ENCODE results near the gene KRTAP9-4. TPM values are rescaled to one million over a fixed set of nuclear protein-coding genes. Genes with fewer than 3 reads are reported as not detected.

KRTAP9-4 gene

Small RNA genes lying within 50 kb of the gene (small RNA-seq; reads per million reads assigned to genes)
- not detected for gene KRTAP9-10P (ENCODE audit: low read depth)

All from mesenchymal stem cell (in vitro differentiated cells and primary cell).